Right lobe of liver (tissue), 4 donors: ENCODE measurements around the gene ZNF488.

Experiments
- CTCF ChIP-seq, 4 donors: fragments of 200-600 bp in 3 of 4; fragments of 450-650 bp in 1 of 4; IDR thresholded peaks; one replicate each; pipeline versions ENCODE4 v1.5.1 to v1.8.0; 2016 to 2022; ENCODE audit warnings: antibody characterized with exemption in 4 of 4, mild to moderate bottlenecking in 2 of 4
- POLR2A ChIP-seq: fragments of 450-650 bp; IDR thresholded peaks from one replicate; pipeline ENCODE4 v1.6.1; 2017; ENCODE audit warnings: antibody characterized with exemption, mild to moderate bottlenecking
- donor health status: DM: no; HTN: no; CAD: no.
- donor health status: DM: no; HTN: no; CAD: no.
- donor health status: DM: no; HTN: yes; CAD: no.

- TF ChIP-seq CTCF (IDR thresholded peaks at IDR 0.05) = no peak
- no peak for TF ChIP-seq POLR2A
These were observed 53.7 kb downstream of the ZNF488 start for GRCh38 chr10:47330366-47330765.
